DOHH2 (cell line): Measurements from ENCODE around the gene WFDC10B.

ENCODE experiments used
- H3F3A ChIP-seq: fragments of 200-600 bp; sonication (generic), shearing (Covaris generic); 2 replicates; pipeline ENCODE4 v1.6.0; 2016; ENCODE audit warnings: antibody characterized with exemption, mild to moderate bottlenecking; ENCODE audit not compliant: control insufficient read depth, insufficient read depth
- H3K27ac ChIP-seq: fragments of 200-600 bp; sonication (generic); 2 replicates; pipeline ENCODE4 v1.5.1; 2014; ENCODE audit warnings: low read depth, mild to moderate bottlenecking, low read length, moderate library complexity
- H3K27me3 ChIP-seq: fragments of 200-600 bp; sonication (generic); 2 replicates; pipeline ENCODE4 v1.6.1; 2014; ENCODE audit warnings: mild to moderate bottlenecking, low read length, mixed read lengths; ENCODE audit not compliant: control insufficient read depth
- H3K36me3 ChIP-seq: fragments of 200-600 bp; sonication (generic); 2 replicates; pipeline ENCODE4 v1.6.1; 2014; ENCODE audit warnings: mild to moderate bottlenecking, low read length, moderate library complexity, mixed read lengths; ENCODE audit not compliant: control insufficient read depth
- H3K4me1 ChIP-seq: fragments of 200-600 bp; sonication (generic); 2 replicates; pipeline ENCODE4 v1.6.1; 2014; ENCODE audit warnings: mild to moderate bottlenecking, low read length, mixed read lengths; ENCODE audit not compliant: control insufficient read depth
- H3K4me2 ChIP-seq: fragments of 200-600 bp; sonication (generic); 2 replicates; pipeline ENCODE4 v1.6.0; 2014; ENCODE audit warnings: mild to moderate bottlenecking, low read length, moderate library complexity
- H3K4me3 ChIP-seq: fragments of 200-600 bp; sonication (generic); 2 replicates; pipeline ENCODE4 v1.5.1; 2014; ENCODE audit warnings: mild to moderate bottlenecking, low read length, mixed read lengths
- H3K79me2 ChIP-seq: fragments of 200-600 bp; sonication (generic); 2 replicates; pipeline ENCODE4 v1.6.1; 2014; ENCODE audit warnings: mild to moderate bottlenecking, low read length, mixed read lengths; ENCODE audit not compliant: control insufficient read depth
- H3K9me2 ChIP-seq: fragments of 200-600 bp; sonication (generic); replicated peaks from 2 replicates; pipeline ENCODE4 v1.6.1; 2014; ENCODE audit warnings: mild to moderate bottlenecking, low read length, mixed read lengths; ENCODE audit not compliant: control insufficient read depth
- H3K9me3 ChIP-seq: fragments of 200-600 bp; sonication (generic); 2 replicates; pipeline ENCODE4 v1.6.1; 2014; ENCODE audit warnings: antibody characterized with exemption, low read length, mixed read lengths; ENCODE audit not compliant: control insufficient read depth, insufficient read depth
- H4K20me1 ChIP-seq: fragments of 200-600 bp; sonication (generic); 2 replicates; pipeline ENCODE4 v1.6.0; 2014; ENCODE audit warnings: low read depth, mild to moderate bottlenecking, antibody characterized with exemption, low read length, moderate library complexity; ENCODE audit not compliant: control insufficient read depth, insufficient read depth
- EZH2phosphoT487 ChIP-seq: fragments of 200-600 bp; sonication (generic); IDR thresholded peaks from 2 replicates; pipeline ENCODE4 v1.6.1; 2017; ENCODE audit warnings: borderline replicate concordance, mild to moderate bottlenecking, antibody characterized with exemption, low read length, moderate library complexity, mixed read lengths
- TF ChIP-seq, protein P1 (sequence below): fragments of 200-600 bp; sonication (generic); IDR thresholded peaks from one replicate; pipeline ENCODE4 v1.5.1; 2014; ENCODE audit warnings: antibody characterized with exemption, mild to moderate bottlenecking, low read depth, low read length; ENCODE audit not compliant: poor library complexity, severe bottlenecking

WFDC10B gene

GRCh38 chr20:45685896-45686295 lies 18.9 kb downstream of the WFDC10B start:
- Histone ChIP-seq H3K4me2 (no peak overlapping the region), H4K20me1 (no peaks in the 10 kb centered on the region), H3K4me3 (no peak overlapping the region), H3K4me1 (no peaks in the 10 kb centered on the region), H3K27me3 (no peaks in the 10 kb centered on the region), H3K27ac (no peak overlapping the region), H3K79me2 (no peaks in the 10 kb centered on the region), H3K9me3 (no peaks in the 10 kb centered on the region), H3K36me3 (no peaks in the 10 kb centered on the region), H3K9me2 (no peaks in the 10 kb centered on the region), H3F3A (no peaks in the 10 kb centered on the region)
- TF ChIP-seq EZH2phosphoT487: no peak
- TF ChIP-seq, protein P1, sequence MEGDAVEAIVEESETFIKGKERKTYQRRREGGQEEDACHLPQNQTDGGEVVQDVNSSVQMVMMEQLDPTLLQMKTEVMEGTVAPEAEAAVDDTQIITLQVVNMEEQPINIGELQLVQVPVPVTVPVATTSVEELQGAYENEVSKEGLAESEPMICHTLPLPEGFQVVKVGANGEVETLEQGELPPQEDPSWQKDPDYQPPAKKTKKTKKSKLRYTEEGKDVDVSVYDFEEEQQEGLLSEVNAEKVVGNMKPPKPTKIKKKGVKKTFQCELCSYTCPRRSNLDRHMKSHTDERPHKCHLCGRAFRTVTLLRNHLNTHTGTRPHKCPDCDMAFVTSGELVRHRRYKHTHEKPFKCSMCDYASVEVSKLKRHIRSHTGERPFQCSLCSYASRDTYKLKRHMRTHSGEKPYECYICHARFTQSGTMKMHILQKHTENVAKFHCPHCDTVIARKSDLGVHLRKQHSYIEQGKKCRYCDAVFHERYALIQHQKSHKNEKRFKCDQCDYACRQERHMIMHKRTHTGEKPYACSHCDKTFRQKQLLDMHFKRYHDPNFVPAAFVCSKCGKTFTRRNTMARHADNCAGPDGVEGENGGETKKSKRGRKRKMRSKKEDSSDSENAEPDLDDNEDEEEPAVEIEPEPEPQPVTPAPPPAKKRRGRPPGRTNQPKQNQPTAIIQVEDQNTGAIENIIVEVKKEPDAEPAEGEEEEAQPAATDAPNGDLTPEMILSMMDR: no peak

- TF ChIP-seq, protein P1: no peak
- no peak for TF ChIP-seq EZH2phosphoT487
- Histone ChIP-seq H3K27ac (no peak overlapping the region), H3K4me2 (no peak overlapping the region), H3K9me2 (no peaks in the 10 kb centered on the region), H3K9me3 (peaks cover 4% of the 10 kb centered on the region; the same call in 1 of the 2 replicates), H3K27me3 (peaks cover 6% of the 10 kb centered on the region; the same call in 1 of the 2 replicates), H4K20me1 (no peaks in the 10 kb centered on the region), H3K36me3 (no peaks in the 10 kb centered on the region), H3F3A (no peaks in the 10 kb centered on the region), H3K79me2 (no peaks in the 10 kb centered on the region), H3K4me3 (no peak overlapping the region), H3K4me1 (no peaks in the 10 kb centered on the region)
Observed at GRCh38 chr20:45679650-45680049, 25.2 kb downstream of the WFDC10B start.

DNA sequence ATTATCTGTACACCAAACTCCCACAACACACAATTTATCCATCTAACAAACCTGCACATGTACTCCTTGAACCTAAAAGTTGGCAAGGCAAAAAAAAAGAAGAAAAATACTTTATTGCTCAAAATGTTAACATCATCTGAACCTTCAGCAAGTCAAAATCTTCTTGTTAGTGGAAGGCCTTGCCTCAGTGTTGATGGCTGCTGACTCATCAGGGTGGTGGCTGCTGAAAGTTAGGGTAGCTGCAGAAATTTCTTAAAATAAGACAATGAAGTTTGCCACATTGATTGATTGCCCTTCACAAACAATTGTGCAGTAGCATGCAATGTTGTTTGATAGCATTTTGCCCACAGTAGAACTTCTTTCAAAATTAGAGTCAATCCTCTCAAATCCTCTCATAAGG lies 32.1 kb downstream of the WFDC10B start:
- H4K20me1 ChIP-seq: no peaks in the 10 kb centered on the region
- H3K4me2 ChIP-seq: no peak overlapping the region
- no peaks in the 10 kb centered on the region for H3K4me1 ChIP-seq
- no peaks in the 10 kb centered on the region for H3K9me3 ChIP-seq
- H3K9me2 ChIP-seq: no peaks in the 10 kb centered on the region
- H3K4me3 ChIP-seq: no peak overlapping the region
- no peak overlapping the region for H3K27ac ChIP-seq
- no peaks in the 10 kb centered on the region for H3K36me3 ChIP-seq
- no peaks in the 10 kb centered on the region for H3F3A ChIP-seq
- peaks cover 6% of the 10 kb centered on the region; the same call in 1 of the 2 replicates for H3K27me3 ChIP-seq
- H3K79me2 ChIP-seq: no peaks in the 10 kb centered on the region
- no peak for TF ChIP-seq EZH2phosphoT487
- TF ChIP-seq, protein P1: no peak
